ENCODE results near the gene TUBD1. TPM values are rescaled to one million over a fixed set of nuclear protein-coding genes. Genes with fewer than 3 reads are reported as not detected.
A peak's percentile ranks its signal among the peaks of the same experiment; 100 is the strongest.
"Not testable (repeated sequence)": the region's sequence is repeated elsewhere in the genome, so short reads cannot be mapped to it uniquely, and the experiment has no call there.

TUBD1 gene
- total RNA-seq, 2 donors from 2014 or later = 6.9 to 7.5 TPM

- intact Hi-C loops (cut with DNase I) = no loop called here
- H3K9me3 ChIP-seq = no peaks in the 10 kb centered on the region
- H3K36me3 ChIP-seq (replicated peaks in 1 of 2; ENCODE audit: insufficient read depth in 1 of 2, low read depth in 2 of 2) = peaks cover 0 to 4% of the 10 kb centered on the region in 2 donors
- H3K27me3 ChIP-seq = no peaks in the 10 kb centered on the region
- no peak for ATAC-seq
- DNase-seq = no peak
- peaks cover 19% of the 10 kb centered on the region for H3K4me1 ChIP-seq
- no peak overlapping the region for H3K4me3 ChIP-seq
- 88 to 94% methylated on average over 3 of the region's 3 CpGs for WGBS, 2 donors
- H3K27ac ChIP-seq = no peak overlapping the region
- TF ChIP-seq POLR2A (IDR thresholded peaks at IDR 0.05) = no peak
- TF ChIP-seq CTCF (IDR thresholded peaks at IDR 0.05) = no peak
These were observed 16.6 kb downstream of the TUBD1 start for GRCh38 chr17:59876107-59876506.

DNA sequence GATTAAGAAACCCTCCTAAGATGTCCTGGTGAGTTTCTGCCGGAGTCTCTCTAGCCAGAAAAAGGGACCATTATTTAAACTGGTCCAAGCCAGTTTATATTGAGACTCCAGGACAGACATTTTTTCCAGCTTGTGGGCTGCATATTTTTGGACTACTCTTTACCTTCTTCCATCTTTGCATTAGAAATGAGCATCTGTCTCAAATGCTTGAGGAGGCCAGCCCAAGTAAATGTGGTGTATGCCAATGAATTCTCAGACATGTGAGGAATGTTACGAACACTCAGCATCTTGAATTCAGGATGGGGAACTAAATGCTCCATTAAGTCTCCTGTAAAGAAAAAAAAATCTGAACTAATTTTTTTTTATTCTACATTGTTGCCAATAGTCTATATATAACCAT is 18.4 kb downstream of the TUBD1 start:
- Histone ChIP-seq H3K27ac (no peak overlapping the region), H3K4me1 (peaks cover 36% of the 10 kb centered on the region), H3K36me3 (replicated peaks in 1 of 2; ENCODE audit: insufficient read depth in 1 of 2, low read depth in 2 of 2) (no peaks in the 10 kb centered on the region), H3K4me3 (no peak overlapping the region), H3K27me3 (no peaks in the 10 kb centered on the region), H3K9me3 (no peaks in the 10 kb centered on the region)
- DNase-seq = no peak
- intact Hi-C loops (cut with DNase I) = no loop called here
- 82 to 89% methylated on average over 2 of the region's 2 CpGs for WGBS, 2 donors
- TF ChIP-seq CTCF (IDR thresholded peaks at IDR 0.05) = no peak
- ATAC-seq = no peak

GRCh38 chr17:59873414-59873813 is 19.3 kb downstream of the TUBD1 start:
- H3K27me3 ChIP-seq; H3K36me3 ChIP-seq (replicated peaks in 1 of 2; ENCODE audit: insufficient read depth in 1 of 2, low read depth in 2 of 2); DNase-seq; H3K9me3 ChIP-seq; ATAC-seq; intact Hi-C loops (cut with DNase I); H3K4me3 ChIP-seq: not testable (repeated sequence)
- Histone ChIP-seq H3K27ac (peak overlapping the region in 2 of 4 donors; percentile 25 to 87), H3K4me1 (peaks cover 45% of the 10 kb centered on the region)
- WGBS, 2 donors = 95 to 100% methylated on average over 6 to 8 of the region's 8 CpGs

- DNase-seq = no peak
- intact Hi-C loops (cut with DNase I) = no loop called here
- Histone ChIP-seq H3K36me3 (replicated peaks in 1 of 2; ENCODE audit: insufficient read depth in 1 of 2, low read depth in 2 of 2) (no peaks in the 10 kb centered on the region), H3K4me1 (peaks cover 53% of the 10 kb centered on the region), H3K9me3 (no peaks in the 10 kb centered on the region), H3K27me3 (no peaks in the 10 kb centered on the region), H3K4me3 (no peak overlapping the region), H3K27ac (peak overlapping the region; percentile 38 to 92 (median 64))
- TF ChIP-seq POLR2A (IDR thresholded peaks at IDR 0.05) = no peak
- TF ChIP-seq CTCF (IDR thresholded peaks at IDR 0.05) = no peak
- ATAC-seq = peak; percentile 19
These were observed 20.4 kb downstream of the TUBD1 start for GRCh38 chr17:59872351-59872750.

GRCh38 chr17:59870482-59870881 is 22.3 kb downstream of the TUBD1 start:
- H3K9me3 ChIP-seq = no peaks in the 10 kb centered on the region
- H3K36me3 ChIP-seq (replicated peaks in 1 of 2; ENCODE audit: insufficient read depth in 1 of 2, low read depth in 2 of 2) = no peaks in the 10 kb centered on the region
- no peaks in the 10 kb centered on the region for H3K27me3 ChIP-seq
- 56 to 61% methylated on average over 8 of the region's 8 CpGs for WGBS, 2 donors
- ATAC-seq (no peak), DNase-seq (peak in 2 of 4 donors; percentile 25 to 46)
- H3K4me1 ChIP-seq = peaks cover 53% of the 10 kb centered on the region
- TF ChIP-seq POLR2A (IDR thresholded peaks at IDR 0.05) (no peak), CTCF (IDR thresholded peaks at IDR 0.05) (no peak)
- peak overlapping the region; percentile 60 to 92 (median 87) for H3K27ac ChIP-seq
- intact Hi-C loops (cut with DNase I) = no loop called here
- no peak overlapping the region for H3K4me3 ChIP-seq

Data from body of pancreas (tissue), 4 donors.